SIG-M5 treated with dmso at 0.1 percent for 504 hours (cell line): Measurements from ENCODE around the gene GADD45G.

Experiments used
- DNase-seq: peaks from one replicate; lab custom pipeline; 2025; ENCODE audit not compliant: unreplicated experiment; lab: John Stamatoyannopoulos, UW

Gene GADD45G

DNA sequence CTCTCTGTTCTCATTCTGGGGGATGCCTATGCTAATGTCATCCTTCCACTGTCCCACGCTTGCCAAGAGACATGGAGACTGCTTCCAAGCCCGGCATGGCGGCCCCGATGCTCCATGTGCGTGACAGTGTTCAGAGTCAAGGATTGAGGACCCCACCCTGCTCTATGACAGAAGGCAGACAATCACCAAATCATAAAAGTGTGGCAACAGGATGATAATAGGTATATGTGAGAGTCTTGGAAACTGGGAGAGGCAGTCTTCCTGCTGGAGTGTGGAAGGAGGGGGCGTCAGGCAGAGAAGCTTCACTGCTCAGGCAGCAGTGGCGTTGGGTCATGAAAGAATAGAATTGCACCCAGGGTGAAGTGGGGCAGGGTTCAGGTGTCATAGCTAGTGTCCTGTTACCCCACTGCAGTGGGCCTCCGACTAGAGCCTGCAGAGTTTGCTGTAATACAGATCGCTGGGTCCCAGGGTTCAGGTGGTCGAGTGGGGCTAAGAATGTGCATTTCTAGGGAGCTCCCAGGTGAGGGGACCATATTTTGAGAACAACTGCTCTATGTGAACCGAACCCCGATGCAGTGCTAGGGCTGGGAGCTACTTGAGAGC lies 12.5 kb upstream of the GADD45G start:
- no peak for DNase-seq

GRCh38 chr9:89592963-89593726 lies 11.7 kb upstream of the GADD45G start:
- DNase-seq, result peak; percentile 35

DNA sequence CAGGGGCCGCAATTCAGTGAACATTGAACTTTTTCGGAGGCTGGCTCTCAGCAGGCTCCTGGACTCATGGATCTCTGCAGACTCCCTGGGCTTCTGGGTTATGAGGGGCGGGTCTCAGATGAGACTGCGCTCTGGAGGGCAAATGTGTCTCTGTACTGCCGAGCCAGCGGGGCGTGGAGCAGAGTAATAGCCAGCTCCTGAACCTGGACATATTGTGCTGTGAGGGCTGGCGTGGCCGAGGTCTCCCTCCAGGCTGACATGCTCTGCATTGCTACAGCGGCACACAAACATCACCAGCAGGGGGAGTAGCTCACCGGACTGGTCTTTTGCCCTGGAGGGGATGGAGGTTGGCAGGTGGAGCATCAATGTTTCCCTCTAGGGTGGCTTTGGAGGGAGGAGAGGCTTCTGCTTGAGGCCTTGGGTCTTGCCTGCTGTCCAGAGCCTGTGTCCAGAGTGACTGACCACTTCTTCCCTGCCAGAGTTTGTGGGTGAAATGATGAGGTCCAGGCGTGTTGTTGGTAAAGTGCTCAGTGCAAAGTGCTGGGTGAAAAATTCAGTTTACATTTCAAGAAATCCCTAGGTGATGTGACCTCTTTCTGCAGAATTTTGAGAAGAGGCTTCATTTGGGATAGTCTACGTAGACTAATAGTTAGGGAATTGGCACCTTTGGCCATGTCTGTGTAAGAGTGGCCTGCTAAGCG lies 10.9 kb upstream of the GADD45G start:
- peak; percentile 51 for DNase-seq

DNA sequence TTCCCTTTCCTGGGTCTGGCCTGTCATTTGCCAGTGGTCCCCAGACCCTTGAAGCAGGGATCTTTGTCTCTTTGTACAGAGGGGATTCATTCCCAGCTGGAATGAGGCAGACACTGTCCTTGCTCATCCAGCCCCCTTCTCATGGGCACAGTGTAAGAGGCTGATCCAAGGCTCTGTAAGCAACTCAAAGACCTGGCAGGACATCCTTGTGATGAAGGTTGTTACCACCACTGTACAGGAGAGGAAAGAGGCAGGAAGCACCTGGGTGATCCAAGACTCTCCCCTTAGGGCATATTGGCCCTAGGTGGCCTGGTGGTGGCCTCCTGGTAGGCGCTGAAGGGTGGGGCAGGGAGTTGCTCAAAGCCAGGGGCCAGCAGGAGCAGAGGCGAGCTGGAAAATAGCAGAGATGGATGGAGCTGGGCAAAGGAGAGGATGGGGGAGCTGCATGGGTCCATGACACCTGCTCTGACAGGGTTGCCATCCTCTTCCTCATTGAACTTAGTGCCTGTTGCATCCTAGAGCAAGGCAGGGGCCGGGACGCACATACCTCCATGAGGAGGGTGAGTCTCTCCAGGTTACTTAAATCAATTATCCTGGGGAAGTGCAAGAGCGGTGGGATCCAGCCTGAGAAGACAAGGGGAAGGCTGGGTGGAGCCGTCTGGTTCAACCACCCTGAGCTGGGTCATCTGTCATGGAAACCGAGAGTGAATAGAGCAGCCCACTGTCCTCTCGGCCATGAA lies 9.8 kb upstream of the GADD45G start:
- DNase-seq, result no peak

DNA sequence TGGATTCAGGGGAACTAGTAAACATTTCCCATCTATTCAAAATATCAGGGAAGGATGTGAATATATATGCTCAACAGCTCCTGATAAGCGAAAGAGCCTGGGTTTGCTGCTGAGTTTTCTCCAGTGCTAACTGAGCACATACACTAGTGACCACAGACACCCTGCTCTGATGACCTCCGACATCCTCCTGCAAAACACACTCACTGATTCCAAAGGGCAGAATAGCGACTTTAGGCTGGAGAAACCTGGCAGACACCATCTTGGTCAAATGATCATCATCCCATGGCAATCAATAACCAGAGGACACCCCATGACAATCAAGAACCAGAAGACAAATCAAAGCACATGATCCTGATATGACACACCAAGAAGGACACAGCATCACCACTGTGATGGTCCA lies 9.2 kb upstream of the GADD45G start:
- no peak for DNase-seq

GRCh38 chr9:89596937-89597555 lies 7.8 kb upstream of the GADD45G start:
- no peak for DNase-seq

DNA sequence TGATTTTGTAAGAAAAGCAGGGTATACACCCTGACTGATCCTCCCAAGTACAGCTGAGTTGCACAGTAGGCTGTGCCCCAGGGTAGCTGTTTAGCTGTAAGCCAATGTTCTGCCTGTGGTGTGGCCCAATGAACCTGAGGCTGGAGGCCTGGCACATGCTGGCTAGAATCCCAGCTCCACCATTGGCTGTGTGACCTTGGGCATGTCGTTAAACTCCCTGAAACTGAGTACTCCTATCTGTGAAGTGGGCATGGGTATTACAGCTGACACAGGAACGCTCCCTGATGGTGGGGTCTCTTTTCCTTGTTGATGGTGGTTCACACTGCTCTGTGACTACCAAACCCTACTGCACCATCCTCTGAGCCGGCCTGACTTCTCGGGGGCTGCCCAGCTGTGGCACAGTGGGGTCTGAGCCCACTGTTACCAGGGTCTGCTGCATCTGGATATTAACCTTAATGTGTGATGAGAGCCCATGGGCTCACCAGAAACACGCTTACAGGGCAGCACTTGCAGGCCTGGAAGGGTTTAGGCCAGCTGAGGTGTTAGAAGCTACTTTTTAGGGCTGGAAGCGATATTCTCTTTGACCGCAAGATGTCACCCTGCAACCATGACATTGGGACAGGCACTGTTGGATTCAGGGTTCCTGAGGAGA lies 7.0 kb upstream of the GADD45G start:
- peak; percentile 57 for DNase-seq

DNA sequence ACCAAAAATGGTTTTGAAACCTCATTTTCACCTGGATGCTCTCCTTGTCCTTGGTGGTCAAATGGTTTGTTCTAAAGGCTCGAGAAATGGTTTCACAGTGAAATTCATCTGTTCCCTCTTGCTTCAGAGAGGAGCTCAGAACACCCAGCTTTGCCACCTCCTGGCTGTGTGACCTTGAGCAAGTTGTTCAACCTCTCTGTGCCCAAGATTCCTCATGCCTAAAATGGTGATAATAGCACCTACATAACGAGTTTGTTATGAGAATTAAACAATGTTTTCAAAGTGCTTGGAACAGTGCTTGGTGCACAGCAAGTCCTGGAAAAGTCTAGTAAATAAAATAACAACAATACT lies 6.5 kb upstream of the GADD45G start:
- no peak for DNase-seq

DNA sequence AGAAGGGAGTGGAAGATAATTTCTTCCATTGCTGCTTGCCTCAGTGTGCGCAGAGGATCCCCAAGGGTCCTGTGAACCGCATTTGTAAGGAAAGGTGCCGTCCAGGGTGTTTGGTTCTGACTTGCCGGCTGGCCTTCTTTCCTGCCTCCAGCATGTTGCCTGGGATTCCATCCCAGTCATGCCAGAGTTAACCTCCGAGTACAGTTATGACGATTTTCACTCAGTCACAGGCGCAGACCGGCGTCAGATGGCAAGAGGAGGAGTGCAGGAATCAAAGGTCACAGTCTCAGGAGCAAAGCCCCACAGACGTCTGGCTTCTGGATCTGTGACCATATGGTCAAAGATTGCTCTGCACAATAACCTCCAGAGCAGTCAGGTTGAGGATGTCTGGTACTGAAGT lies 5.9 kb upstream of the GADD45G start:
- no peak for DNase-seq

- no peak for DNase-seq
These were observed 4.0 kb upstream of the GADD45G start for GRCh38 chr9:89600831-89601230.

DNA sequence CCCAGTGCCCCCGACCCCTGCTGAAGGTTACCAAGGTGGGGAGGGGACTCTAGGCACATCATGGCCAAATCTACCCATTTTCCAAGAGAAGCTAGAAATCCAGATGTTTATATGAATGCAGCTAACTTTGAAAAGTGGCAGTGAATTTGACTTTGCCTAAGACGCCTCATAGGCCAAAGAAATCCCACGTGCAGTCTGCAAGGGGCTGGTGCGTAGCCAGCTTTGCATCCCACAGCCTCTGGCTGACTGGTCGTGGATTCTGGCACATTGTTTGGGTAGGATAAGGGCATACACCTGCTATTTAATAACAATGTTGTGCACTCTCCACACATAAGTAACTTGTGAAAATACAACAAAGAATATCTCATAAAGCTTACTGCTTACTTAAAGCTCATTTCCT lies 3.5 kb upstream of the GADD45G start:
- DNase-seq, result no peak

DNA sequence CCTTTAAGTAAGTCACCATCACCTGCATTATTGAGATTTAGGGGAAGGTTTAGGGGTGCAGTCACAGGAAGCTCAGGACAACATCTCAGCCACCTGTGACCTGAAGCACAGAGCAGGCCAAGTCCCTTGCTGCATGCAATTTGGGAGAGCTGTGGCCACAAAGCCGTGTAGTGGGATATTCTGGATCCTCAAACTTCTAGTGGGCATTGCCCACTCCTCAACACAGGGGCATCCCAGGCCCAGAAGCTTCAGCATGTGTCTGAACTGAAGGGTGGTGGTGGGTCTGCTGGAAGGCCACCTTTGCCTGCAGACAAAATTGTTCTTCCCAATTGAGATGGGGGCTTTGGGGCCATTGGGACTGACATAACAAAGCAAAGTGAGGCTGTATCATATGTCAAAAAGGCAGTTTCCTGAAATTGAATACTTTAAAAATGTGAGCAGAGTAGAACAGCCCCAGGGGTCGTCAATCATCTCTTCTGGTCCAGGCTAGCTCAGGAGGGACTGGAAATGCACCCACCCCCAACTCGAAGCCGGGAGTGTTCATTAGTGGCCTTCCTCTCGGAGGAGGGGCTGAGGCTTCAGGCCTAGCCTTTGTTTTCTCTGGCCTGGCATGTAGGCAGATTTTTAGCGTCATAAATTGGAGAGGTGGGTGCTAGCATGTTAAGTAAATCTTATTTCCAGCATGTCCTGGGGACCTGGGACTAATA lies 2.8 kb upstream of the GADD45G start:
- DNase-seq, result no peak

DNA sequence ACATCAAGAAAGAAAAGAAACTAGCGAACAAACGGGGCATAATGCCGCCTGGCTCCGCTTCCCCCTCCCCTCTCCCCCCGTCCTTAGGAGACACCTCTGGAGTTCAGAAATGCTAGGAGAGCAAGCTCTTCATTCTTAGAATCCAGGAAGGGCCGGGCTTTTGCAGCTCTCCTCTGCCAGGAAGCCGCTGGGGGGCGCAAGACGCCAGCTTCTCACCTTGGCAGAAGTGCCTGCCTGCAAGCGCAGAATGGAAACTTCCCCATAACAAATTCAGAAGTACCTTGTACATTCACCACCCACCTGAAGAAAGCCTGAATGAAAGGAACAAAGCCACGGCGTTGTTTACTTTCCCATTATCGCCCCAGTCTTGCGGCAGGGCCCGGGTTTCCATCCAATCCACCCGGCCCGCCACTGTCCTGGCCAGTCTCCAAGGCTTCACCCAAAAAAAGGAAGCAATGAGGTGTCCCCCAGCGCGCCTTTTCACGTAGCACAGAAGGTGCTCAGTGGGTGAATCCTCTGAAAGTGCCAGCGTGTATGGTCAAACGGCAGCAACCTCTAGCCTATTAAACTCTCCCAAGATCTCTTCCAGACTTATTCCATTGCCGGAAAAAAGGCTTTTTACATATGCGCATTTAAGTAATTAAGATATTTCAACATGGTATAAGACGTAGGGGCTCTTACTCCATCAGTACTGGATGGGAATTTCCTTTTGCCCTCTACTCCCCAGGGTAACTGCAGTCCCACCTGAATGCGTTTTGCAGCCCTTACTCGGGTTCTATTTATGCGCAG lies 1.6 kb upstream of the GADD45G start:
- DNase-seq, result peak; percentile 76

- DNase-seq, result peak; percentile 30
These were observed 796 bp upstream of the GADD45G start for GRCh38 chr9:89603767-89604665.

- DNase-seq, result peak; percentile 13
These were observed 745 bp downstream of the GADD45G start for GRCh38 chr9:89605465-89606048.

DNA sequence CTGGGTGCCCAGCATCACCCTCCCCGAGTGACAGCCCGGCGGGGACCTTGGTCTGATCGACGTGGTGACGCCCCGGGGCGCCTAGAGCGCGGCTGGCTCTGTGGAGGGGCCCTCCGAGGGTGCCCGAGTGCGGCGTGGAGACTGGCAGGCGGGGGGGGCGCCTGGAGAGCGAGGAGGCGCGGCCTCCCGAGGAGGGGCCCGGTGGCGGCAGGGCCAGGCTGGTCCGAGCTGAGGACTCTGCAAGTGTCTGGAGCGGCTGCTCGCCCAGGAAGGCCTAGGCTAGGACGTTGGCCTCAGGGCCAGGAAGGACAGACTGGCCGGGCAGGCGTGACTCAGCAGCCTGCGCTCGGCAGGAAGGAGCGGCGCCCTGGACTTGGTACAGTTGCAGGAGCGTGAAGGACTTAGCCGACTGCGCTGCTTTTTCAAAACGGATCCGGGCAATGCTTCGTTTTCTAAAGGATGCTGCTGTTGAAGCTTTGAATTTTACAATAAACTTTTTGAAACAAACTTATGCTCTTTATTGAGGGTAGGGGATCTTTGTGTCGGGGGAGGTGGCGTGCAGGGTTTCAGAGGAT lies 1.3 kb downstream of the GADD45G start:
- peak; percentile 24 for DNase-seq

- DNase-seq, result peak; percentile 24
These were observed 2.0 kb downstream of the GADD45G start for GRCh38 chr9:89606624-89607311.
